ENCODE data around the gene SLC38A3.

SLC38A3 gene

DNA sequence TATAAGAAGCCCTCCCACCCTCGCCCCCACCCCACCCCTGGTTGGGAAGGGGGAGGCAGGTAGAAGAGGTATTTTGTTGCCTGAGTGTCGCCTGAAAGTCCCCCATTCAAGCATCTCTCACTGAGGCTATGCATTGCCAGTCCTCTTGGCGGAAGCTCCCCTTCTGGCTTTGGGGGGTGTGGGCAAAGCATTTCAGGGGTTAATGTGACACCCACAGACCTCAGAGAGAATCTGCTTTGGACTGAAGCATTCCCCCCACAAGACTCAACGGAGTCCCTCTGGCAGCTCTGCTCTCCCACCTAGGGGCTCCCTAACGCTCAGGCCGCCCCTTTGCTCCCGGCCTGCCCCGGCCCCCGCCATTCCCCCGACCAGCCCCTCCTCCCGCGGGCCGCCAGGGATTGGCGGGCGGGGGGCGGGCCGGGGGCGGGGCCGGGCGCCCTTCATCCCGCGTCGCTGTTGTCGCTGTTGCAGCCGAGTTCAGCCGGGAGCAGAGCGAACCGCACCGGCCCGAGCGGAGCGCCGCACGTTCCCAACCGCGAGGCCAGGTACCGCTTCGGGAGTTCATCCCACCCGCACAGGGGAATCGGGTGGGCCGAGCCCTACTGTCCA, at the start of gene SLC38A3:
Gene SLC38A3, plus strand, starts transcription at position 468 of the 609 bp plus-strand sequence. CDS start 8,929 bp downstream, outside the sequence.
- TF ChIP-seq, protein P1, sequence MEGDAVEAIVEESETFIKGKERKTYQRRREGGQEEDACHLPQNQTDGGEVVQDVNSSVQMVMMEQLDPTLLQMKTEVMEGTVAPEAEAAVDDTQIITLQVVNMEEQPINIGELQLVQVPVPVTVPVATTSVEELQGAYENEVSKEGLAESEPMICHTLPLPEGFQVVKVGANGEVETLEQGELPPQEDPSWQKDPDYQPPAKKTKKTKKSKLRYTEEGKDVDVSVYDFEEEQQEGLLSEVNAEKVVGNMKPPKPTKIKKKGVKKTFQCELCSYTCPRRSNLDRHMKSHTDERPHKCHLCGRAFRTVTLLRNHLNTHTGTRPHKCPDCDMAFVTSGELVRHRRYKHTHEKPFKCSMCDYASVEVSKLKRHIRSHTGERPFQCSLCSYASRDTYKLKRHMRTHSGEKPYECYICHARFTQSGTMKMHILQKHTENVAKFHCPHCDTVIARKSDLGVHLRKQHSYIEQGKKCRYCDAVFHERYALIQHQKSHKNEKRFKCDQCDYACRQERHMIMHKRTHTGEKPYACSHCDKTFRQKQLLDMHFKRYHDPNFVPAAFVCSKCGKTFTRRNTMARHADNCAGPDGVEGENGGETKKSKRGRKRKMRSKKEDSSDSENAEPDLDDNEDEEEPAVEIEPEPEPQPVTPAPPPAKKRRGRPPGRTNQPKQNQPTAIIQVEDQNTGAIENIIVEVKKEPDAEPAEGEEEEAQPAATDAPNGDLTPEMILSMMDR (IDR thresholded peaks at IDR 0.05), result no peak

- TF ChIP-seq, protein P1 (IDR thresholded peaks at IDR 0.05), result no peak
Observed at GRCh38 chr3:50155491-50155878, 49.6 kb upstream of the SLC38A3 start.

GRCh38 chr3:50155891-50156290, 49.2 kb upstream of the SLC38A3 start:
- TF ChIP-seq, protein P1 (IDR thresholded peaks at IDR 0.05), result no peak

DNA sequence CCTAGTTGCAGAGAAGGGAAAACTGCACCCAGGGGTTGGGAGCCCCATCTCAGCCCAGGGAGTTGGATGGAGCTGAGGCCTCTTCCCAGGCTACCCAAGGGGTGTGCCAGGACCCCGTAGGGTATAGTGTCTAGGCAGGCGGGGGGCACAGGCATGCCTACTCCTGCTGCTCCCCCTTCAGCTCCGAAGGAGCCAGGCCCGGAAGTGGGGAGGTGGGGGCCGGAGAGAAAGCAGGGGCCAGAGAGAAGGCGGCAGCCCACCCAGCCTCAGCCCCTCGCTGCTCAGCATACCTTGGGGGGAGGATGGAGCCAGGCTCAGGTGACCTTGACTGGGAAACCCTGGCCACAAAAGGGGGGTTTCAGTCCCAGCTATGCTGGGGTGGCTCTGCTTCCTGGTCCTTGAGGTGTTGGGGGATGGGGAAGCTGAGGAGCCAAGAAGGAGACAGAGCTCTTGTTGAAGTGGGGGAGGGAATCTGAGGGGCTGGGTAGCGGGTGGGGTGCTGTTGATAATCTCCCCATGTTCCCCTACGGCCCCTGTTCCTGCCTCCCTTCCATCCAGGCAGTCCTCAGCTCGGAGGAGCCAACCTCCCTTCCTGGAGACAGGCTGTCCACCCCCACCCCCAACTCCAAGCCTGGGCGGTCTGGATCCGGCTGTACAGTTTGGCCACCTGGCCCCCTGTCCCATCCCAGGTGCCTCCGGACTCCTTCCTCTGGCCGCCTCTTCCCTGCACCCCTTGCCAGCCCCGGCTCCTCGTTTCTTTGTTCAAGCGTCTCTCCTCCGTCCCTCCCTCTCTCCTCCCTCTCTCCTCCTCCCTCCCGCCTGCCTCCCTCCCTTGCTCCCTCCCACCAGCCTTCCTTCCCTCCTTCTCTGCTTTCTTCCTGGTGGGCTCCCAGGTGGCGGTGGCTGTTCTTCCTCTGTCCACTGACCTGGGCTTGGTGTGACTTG, 48.2 kb upstream of the SLC38A3 start:
- TF ChIP-seq, protein P1 (IDR thresholded peaks at IDR 0.05), result no peak

DNA sequence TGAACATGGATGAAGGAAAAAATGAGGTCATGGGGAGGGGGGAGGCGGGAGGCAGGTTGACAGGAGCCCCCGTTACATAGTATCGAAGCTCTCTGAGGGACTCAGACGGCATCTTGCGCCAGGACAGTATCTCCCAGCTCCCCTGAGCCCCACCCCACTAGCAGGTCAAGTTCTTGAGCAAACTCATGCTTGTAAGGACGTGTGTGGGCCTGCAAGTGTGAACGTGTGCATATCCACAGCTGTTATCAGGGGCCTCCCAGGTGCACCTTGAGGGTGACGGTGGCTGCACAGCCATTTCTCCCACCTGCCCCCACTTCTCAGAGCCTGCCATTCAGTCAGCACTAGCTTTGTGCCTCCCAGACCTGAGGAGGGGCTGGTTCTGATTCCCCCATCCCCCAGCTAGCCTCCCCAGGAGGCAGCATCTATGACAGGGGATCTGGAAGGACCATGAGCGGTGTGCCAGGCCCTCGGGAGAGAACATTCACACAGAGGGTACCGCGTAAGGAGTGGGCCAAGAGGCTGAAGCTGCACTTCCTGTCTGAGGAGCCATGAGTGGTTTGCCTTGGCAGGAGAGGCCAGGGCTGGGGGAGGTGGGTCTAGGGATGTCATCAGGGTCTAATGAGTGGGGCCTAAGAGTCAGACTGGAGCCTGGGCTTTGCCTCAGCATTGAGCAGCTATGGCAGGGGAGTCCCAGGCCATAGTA, 47.1 kb upstream of the SLC38A3 start:
- TF ChIP-seq, protein P1 (IDR thresholded peaks at IDR 0.05), result no peak

GRCh38 chr3:50158530-50159146, 46.4 kb upstream of the SLC38A3 start:
- TF ChIP-seq, protein P1 (IDR thresholded peaks at IDR 0.05), result no peak

- TF ChIP-seq, protein P1 (IDR thresholded peaks at IDR 0.05), result no peak
Observed at GRCh38 chr3:50160561-50160983, 44.5 kb upstream of the SLC38A3 start.

Data from LNCAP (cell line).